SK-N-SH (cell line): Measurements from ENCODE around the gene KCTD7. TPM values are rescaled to one million over a fixed set of nuclear protein-coding genes. Genes with fewer than 3 reads are reported as not detected.

Source experiments
- CTCF ChIA-PET: fragments of 300-600, 350-600 bp; formaldehyde crosslinking; extraction: SDS; loops from one replicate; lab custom pipeline; 2021; lab: Yijun Ruan, JAX
- POLR2A ChIA-PET: fragments of 350-600 bp; sonication (Branson Sonifier 250); formaldehyde crosslinking; extraction: SDS; loops from one replicate; lab custom pipeline; 2020; ENCODE audit warnings: antibody characterized with exemption, inconsistent platforms; lab: Yijun Ruan, JAX
- DNase-seq: peaks from one replicate; pipeline ENCODE4 v3.0.0; 2012
- H2AFZ ChIP-seq: fragments of 200-600 bp; sonication (generic); 2 replicates; pipeline ENCODE4 v1.8.1; 2016; ENCODE audit warnings: antibody characterized with exemption, mild to moderate bottlenecking, low read depth
- H3F3A ChIP-seq: fragments of 200-600 bp; sonication (generic); replicated peaks from 2 replicates; pipeline ENCODE3; 2016; ENCODE audit warnings: antibody characterized with exemption, mild to moderate bottlenecking; ENCODE audit not compliant: insufficient read depth
- H3K27ac ChIP-seq, 2 experiments: fragments of 200-500 bp in 1 of 2; fragments of 200-600 bp in 1 of 2; sonication (Bioruptor generic) in 1 of 2; sonication (generic), shearing (Covaris generic) in 1 of 2; 2 replicates each; pipeline versions ENCODE4 v1.5.1 to v1.6.1; 2014 to 2016; ENCODE audit warnings: low read depth in 2 of 2, inconsistent platforms in 1 of 2, low read length in 1 of 2, mild to moderate bottlenecking in 1 of 2, mixed read lengths in 1 of 2
- H3K27me3 ChIP-seq: fragments of 200-600 bp; sonication (generic), shearing (Covaris generic); 2 replicates; pipeline ENCODE4 v1.6.1; 2016; ENCODE audit warnings: mixed run types; ENCODE audit not compliant: insufficient read depth
- H3K36me3 ChIP-seq, 2 experiments: fragments of 200-500 bp in 1 of 2; fragments of 200-600 bp in 1 of 2; sonication (Bioruptor generic) in 1 of 2; sonication (generic) in 1 of 2; replicated peaks in 1 of 2; 2 replicates each; pipeline versions ENCODE3 to v1.5.1; 2014 to 2016; ENCODE audit warnings: low read length in 1 of 2, mild to moderate bottlenecking in 1 of 2; ENCODE audit not compliant: insufficient read depth in 2 of 2, control insufficient read depth in 1 of 2
- H3K4me1 ChIP-seq, 2 experiments: fragments of 200-500 bp in 1 of 2; fragments of 200-600 bp in 1 of 2; sonication (Bioruptor generic) in 1 of 2; sonication (generic), shearing (Covaris generic) in 1 of 2; 2 replicates each; pipeline versions ENCODE4 v1.5.1 to v1.6.1; 2014 to 2016; ENCODE audit warnings: low read depth in 1 of 2, low read length in 1 of 2, mixed run types in 1 of 2; ENCODE audit not compliant: insufficient read depth in 2 of 2, control insufficient read depth in 1 of 2
- H3K4me2 ChIP-seq: fragments of 200-600 bp; sonication (generic), shearing (Covaris generic); 2 replicates; pipeline ENCODE4 v1.6.1; 2017; ENCODE audit warnings: mixed run types
- H3K4me3 ChIP-seq, 2 experiments: fragments of 200-500 bp in 1 of 2; fragments of 200-600 bp in 1 of 2; sonication (Bioruptor generic) in 1 of 2; sonication (generic), shearing (Covaris generic) in 1 of 2; 2 replicates each; pipeline versions ENCODE4 v1.5.1 to v1.8.1; 2014 to 2016; ENCODE audit warnings: low read depth in 2 of 2, inconsistent platforms in 1 of 2, low read length in 1 of 2, mild to moderate bottlenecking in 1 of 2, mixed read lengths in 1 of 2, moderate library complexity in 1 of 2
- H3K79me2 ChIP-seq: fragments of 200-600 bp; sonication (generic); 2 replicates; pipeline ENCODE4 v1.8.1; 2017; ENCODE audit warnings: mild to moderate bottlenecking; ENCODE audit not compliant: insufficient read depth
- H3K9ac ChIP-seq: fragments of 200-600 bp; sonication (generic); 2 replicates; pipeline ENCODE4 v1.6.1; 2017; ENCODE audit warnings: mixed run types
- H3K9me2 ChIP-seq: fragments of 200-600 bp; sonication (generic); 2 replicates; pipeline ENCODE4 v1.6.1; 2017; ENCODE audit warnings: mixed run types
- H3K9me3 ChIP-seq: fragments of 200-600 bp; sonication (generic); 2 replicates; pipeline ENCODE4 v1.6.1; 2017; ENCODE audit warnings: mixed run types, mild to moderate bottlenecking, moderate library complexity
- H4K20me1 ChIP-seq: fragments of 200-600 bp; sonication (generic); 2 replicates; pipeline ENCODE4 v1.6.1; 2017; ENCODE audit warnings: mild to moderate bottlenecking, mixed run types; ENCODE audit not compliant: insufficient read depth
- EZH2phosphoT487 ChIP-seq: fragments of 200-600 bp; sonication (generic); IDR thresholded peaks from 2 replicates; pipeline ENCODE4 v1.6.1; 2017; ENCODE audit warnings: low read depth, mixed run types, mild to moderate bottlenecking, antibody characterized with exemption, moderate library complexity, borderline replicate concordance
- FOXM1 ChIP-seq: IDR thresholded peaks from 2 replicates; pipeline ENCODE4 v1.4.0; 2012; ENCODE audit warnings: low read depth, mild to moderate bottlenecking
- GABPA ChIP-seq: IDR thresholded peaks from 2 replicates; pipeline ENCODE4 v1.4.0; 2012; ENCODE audit warnings: low read depth, mild to moderate bottlenecking
- GATA2 ChIP-seq: sonication (generic); formaldehyde crosslinking; IDR thresholded peaks from 2 replicates; pipeline ENCODE4 v1.5.0; 2020; ENCODE audit warnings: mild to moderate bottlenecking, missing genetic modification reagents
- MEF2A ChIP-seq: IDR thresholded peaks from 2 replicates; pipeline ENCODE4 v1.4.0; 2012; ENCODE audit warnings: low read depth, borderline replicate concordance
- MXI1 ChIP-seq: IDR thresholded peaks from 2 replicates; pipeline ENCODE4 v1.6.1; 2012; ENCODE audit warnings: mild to moderate bottlenecking, low read depth, low read length, improper control_type of control experiment
- NFIC ChIP-seq: IDR thresholded peaks from 2 replicates; pipeline ENCODE4 v1.4.0; 2012; ENCODE audit warnings: borderline replicate concordance
- WGBS: methylation state at CpG from one replicate; pipeline ENCODE4 v1.1.6; 2017; ENCODE audit warnings: low lambda C conversion rate; 5-methylcytosine and 5-hydroxymethylcytosine counted together
- polyA plus RNA-seq, 3 experiments: library from polyadenylated mRNA; depleted of rRNA; stranded (reverse); fragments of >200 nt; gene quantifications; 2 replicates each; pipeline ENCODE4 v1.2.3, GENCODE V29; 2012
- TF ChIP-seq, protein P1 (sequence below): IDR thresholded peaks from 2 replicates; pipeline ENCODE4 v1.4.0; 2012; ENCODE audit warnings: low read depth, borderline replicate concordance
- TF ChIP-seq, protein P2 (sequence below): IDR thresholded peaks from 2 replicates; pipeline ENCODE4 v1.4.0; 2012; ENCODE audit warnings: low read depth
- TF ChIP-seq, protein P3 (sequence below): fragments of 200-600 bp; sonication (generic); IDR thresholded peaks from 2 replicates; pipeline ENCODE4 v1.6.1; 2017; ENCODE audit warnings: antibody characterized with exemption, mild to moderate bottlenecking, moderate library complexity

The KCTD7 gene
- polyA plus RNA-seq, 1 of the 3 experiments (the other 2 are of a cell fraction): 19.5 TPM

DNA sequence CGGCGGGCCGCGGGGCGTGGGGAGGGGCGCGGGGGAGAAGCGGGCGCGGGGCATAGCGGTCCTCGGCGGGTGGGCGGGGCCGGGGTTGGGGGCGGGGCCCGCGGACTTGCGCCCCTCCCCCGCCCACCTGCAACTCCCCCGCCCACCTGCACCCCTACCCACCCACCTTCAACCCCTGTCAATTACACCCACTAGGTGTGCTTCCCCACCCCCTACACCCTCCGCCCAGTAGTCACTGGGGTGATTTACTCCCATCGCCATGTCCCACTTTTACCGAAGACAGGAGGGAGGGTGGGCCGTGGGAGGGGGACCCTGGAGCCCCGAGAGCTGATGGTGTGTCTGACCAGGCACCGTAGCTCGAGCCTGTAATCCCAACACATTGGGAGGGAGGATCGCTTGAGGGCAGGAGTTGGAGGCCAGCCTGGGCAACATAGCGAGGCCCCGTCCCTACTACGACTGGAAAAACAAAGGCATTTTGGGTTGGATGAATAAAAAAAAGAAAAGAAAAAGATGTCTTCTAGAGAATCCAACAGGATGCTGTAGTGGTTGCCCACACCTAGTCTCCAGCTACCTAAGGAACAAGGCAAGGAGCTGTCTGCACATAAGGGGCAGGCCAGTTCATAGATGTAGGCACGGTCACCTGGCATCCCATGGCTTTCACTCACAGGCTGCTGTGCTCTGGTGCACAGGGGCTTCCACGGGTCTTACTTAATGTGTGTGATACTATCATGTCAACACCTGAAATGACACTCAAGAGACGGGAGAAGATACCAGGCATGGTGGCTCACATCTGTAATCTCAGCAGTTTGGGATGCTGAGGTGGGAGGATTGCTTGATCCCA, 761 bp downstream of the KCTD7 start:
- DNase-seq: no peak
- CTCF ChIA-PET: interaction anchor here (1.2 kb wide), 1 partner anchor 72 kb away, joined by 3 read pairs; no protein-coding TSS in a partner anchor
- TF ChIP-seq MXI1 (peak; percentile 23; the same call in 1 of the 2 replicates), NFIC (no peak)
- TF ChIP-seq, all 33 proteins: peak for 1
- Histone ChIP-seq H3K36me3 (peaks cover 8 to 10% of the 10 kb centered on the region in 2 experiments), H3K27me3 (no peaks in the 10 kb centered on the region), H3K79me2 (peaks cover 36% of the 10 kb centered on the region), H3K4me1 (peaks cover 0 to 15% of the 10 kb centered on the region in 2 experiments; a peak in 1 of 4 replicates), H2AFZ (peak overlapping the region; percentile 72; the same call in 1 of the 2 replicates), H3K9me2 (no peaks in the 10 kb centered on the region), H3K9ac (peak overlapping the region; percentile 68), H4K20me1 (no peaks in the 10 kb centered on the region), H3K4me3 (peak overlapping the region; percentile 64 to 73), H3K4me2 (peak overlapping the region; percentile 95), H3F3A (peaks cover 19% of the 10 kb centered on the region), H3K9me3 (no peaks in the 10 kb centered on the region), H3K27ac (peak overlapping the region; percentile 74 to 90)
- WGBS: 33% methylated on average over 14 of the region's 35 CpGs
- POLR2A ChIA-PET: interaction anchor here (0.6 to 3.4 kb wide), 9 partner anchors 8 to 554 kb away, joined by 3 to 20 read pairs (median 4); partner anchors contain the start of gene ASL

DNA sequence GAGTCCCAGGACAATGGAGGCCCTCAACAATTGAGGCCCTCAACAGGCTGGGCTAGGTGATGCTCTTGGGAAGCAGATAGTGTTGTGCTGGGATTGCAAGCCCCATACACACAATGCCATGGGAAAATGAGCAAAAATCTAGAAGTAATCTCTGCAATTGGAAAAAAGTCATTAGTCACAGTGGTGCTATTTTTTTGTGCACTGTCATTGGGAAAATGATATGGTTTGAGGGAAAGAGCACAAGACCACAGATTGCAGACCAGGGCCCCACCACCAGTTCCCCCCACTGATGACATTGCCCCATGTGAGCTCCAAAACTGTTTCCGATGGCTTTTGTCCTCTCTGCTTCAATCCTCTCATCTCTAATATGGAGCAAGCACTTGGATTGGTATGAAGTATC, 1.9 kb downstream of the KCTD7 start:
- Histone ChIP-seq H2AFZ (no peak overlapping the region), H3K27ac (no peak overlapping the region), H3K4me3 (0 out of 4 replicates have a peak overlapping the region, but pooled peaks of 1 of the 2 experiments have one; percentile 73), H3K9me2 (no peaks in the 10 kb centered on the region), H3K9ac (no peak overlapping the region), H3K79me2 (peaks cover 36% of the 10 kb centered on the region), H3K4me2 (peak overlapping the region; percentile 95; the same call in 1 of the 2 replicates), H3K36me3 (peaks cover 10 to 14% of the 10 kb centered on the region in 2 experiments), H3K27me3 (no peaks in the 10 kb centered on the region), H3F3A (peaks cover 27% of the 10 kb centered on the region), H4K20me1 (no peaks in the 10 kb centered on the region), H3K9me3 (no peaks in the 10 kb centered on the region), H3K4me1 (peaks cover 0 to 15% of the 10 kb centered on the region in 2 experiments; a peak in 1 of 4 replicates)
- POLR2A ChIA-PET: no interaction called here
- CTCF ChIA-PET: interaction anchor here (1.2 to 2.3 kb wide), 2 partner anchors 12 to 73 kb away, joined by 3 to 10 read pairs; no protein-coding TSS in a partner anchor
- DNase-seq: no peak
- TF ChIP-seq MEF2A: no peak
- 96% methylated on average over 1 of the region's 1 CpG for WGBS

DNA sequence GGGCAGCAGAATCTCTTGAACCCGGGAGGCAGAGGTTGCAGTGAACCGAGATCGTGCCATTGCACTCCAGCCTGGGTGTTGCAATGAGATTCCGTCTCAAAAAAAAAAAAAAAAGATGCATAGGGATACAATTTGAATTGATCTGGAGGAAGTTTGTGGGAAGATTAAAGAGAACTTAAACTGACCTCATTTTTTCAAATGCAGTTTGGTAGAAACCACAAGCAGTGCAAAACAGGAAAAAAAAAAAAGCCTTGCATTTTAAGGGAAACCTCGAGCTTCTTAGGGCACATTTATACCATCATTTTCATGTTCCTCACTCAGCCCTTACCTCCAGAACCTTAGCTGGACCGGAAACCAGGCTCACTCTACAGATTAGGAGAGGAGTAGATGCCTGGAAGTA, 2.8 kb downstream of the KCTD7 start:
- no peaks in the 10 kb centered on the region for H3K27me3 ChIP-seq
- WGBS: 77% methylated on average over 6 of the region's 6 CpGs
- H2AFZ ChIP-seq: no peak overlapping the region
- H4K20me1 ChIP-seq: no peaks in the 10 kb centered on the region
- no peak overlapping the region for H3K4me3 ChIP-seq
- peaks cover 0 to 15% of the 10 kb centered on the region in 2 experiments; a peak in 1 of 4 replicates for H3K4me1 ChIP-seq
- peaks cover 37% of the 10 kb centered on the region for H3K79me2 ChIP-seq
- H3K9me3 ChIP-seq: no peaks in the 10 kb centered on the region
- no peak overlapping the region for H3K27ac ChIP-seq
- no peak overlapping the region for H3K9ac ChIP-seq
- TF ChIP-seq FOXM1 (no peak), GATA2 (CRISPR knock-in tag) (no peak), GABPA (no peak), EZH2phosphoT487 (no peak)
- TF ChIP-seq, protein P1, sequence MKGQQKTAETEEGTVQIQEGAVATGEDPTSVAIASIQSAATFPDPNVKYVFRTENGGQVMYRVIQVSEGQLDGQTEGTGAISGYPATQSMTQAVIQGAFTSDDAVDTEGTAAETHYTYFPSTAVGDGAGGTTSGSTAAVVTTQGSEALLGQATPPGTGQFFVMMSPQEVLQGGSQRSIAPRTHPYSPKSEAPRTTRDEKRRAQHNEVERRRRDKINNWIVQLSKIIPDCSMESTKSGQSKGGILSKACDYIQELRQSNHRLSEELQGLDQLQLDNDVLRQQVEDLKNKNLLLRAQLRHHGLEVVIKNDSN: no peak
- TF ChIP-seq, protein P2, sequence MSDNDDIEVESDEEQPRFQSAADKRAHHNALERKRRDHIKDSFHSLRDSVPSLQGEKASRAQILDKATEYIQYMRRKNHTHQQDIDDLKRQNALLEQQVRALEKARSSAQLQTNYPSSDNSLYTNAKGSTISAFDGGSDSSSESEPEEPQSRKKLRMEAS: no peak
- TF ChIP-seq, protein P3, sequence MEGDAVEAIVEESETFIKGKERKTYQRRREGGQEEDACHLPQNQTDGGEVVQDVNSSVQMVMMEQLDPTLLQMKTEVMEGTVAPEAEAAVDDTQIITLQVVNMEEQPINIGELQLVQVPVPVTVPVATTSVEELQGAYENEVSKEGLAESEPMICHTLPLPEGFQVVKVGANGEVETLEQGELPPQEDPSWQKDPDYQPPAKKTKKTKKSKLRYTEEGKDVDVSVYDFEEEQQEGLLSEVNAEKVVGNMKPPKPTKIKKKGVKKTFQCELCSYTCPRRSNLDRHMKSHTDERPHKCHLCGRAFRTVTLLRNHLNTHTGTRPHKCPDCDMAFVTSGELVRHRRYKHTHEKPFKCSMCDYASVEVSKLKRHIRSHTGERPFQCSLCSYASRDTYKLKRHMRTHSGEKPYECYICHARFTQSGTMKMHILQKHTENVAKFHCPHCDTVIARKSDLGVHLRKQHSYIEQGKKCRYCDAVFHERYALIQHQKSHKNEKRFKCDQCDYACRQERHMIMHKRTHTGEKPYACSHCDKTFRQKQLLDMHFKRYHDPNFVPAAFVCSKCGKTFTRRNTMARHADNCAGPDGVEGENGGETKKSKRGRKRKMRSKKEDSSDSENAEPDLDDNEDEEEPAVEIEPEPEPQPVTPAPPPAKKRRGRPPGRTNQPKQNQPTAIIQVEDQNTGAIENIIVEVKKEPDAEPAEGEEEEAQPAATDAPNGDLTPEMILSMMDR: no peak
- TF ChIP-seq, all 33 proteins: peak for 0
- CTCF ChIA-PET: interaction anchor here (0.7 to 2.3 kb wide), 2 partner anchors 11 to 14 kb away, joined by 3 to 10 read pairs; no protein-coding TSS in a partner anchor
- Histone ChIP-seq H3F3A (peaks cover 25% of the 10 kb centered on the region), H3K36me3 (peaks cover 10 to 14% of the 10 kb centered on the region in 2 experiments), H3K4me2 (no peak overlapping the region), H3K9me2 (no peaks in the 10 kb centered on the region)
- DNase-seq: no peak
- POLR2A ChIA-PET: no interaction called here
